Aorta (tissue), 5 donors: ENCODE measurements around the gene NEDD4L. TPM values are rescaled to one million over a fixed set of nuclear protein-coding genes. Genes with fewer than 3 reads are reported as not detected.

Experiments
- ATAC-seq: fragments of 200-7000 bp; cut with Tn5 transposase; one replicate; pipeline ENCODE4 v1.9.1; 2022; ENCODE audit warnings: moderate library complexity; ENCODE audit not compliant: low FRiP score
- DNase-seq, 2 donors: peaks; one replicate each; pipeline ENCODE4 v3.0.0-alpha.2; 2020
- H3K27ac ChIP-seq, 2 donors: one replicate each; pipeline ENCODE4 v1.5.1; 2013; ENCODE audit warnings: low read length in 2 of 2, mild to moderate bottlenecking in 2 of 2, moderate library complexity in 2 of 2, control low read depth in 1 of 2, inconsistent platforms in 1 of 2, low read depth in 1 of 2
- H3K27me3 ChIP-seq, 2 donors: one replicate each; pipeline ENCODE4 v1.6.1; 2013; ENCODE audit warnings: control low read depth in 1 of 2, low read length in 1 of 2, mild to moderate bottlenecking in 1 of 2, moderate library complexity in 1 of 2; ENCODE audit not compliant: insufficient read depth in 2 of 2, control insufficient read depth in 1 of 2
- H3K36me3 ChIP-seq, 2 donors: one replicate each; pipeline ENCODE4 v1.6.1; 2013; ENCODE audit warnings: control low read depth in 1 of 2, low read length in 1 of 2, mild to moderate bottlenecking in 1 of 2; ENCODE audit not compliant: insufficient read depth in 2 of 2, control insufficient read depth in 1 of 2
- H3K4me1 ChIP-seq, 2 donors: one replicate each; pipeline ENCODE4 v1.6.1; 2013; ENCODE audit warnings: low read length in 2 of 2, control low read depth in 1 of 2, mild to moderate bottlenecking in 1 of 2, moderate library complexity in 1 of 2; ENCODE audit not compliant: insufficient read depth in 2 of 2, control insufficient read depth in 1 of 2
- H3K4me3 ChIP-seq, 2 donors: one replicate each; pipeline ENCODE4 v1.5.1; 2013; ENCODE audit warnings: low read length in 2 of 2, control low read depth in 1 of 2, mild to moderate bottlenecking in 1 of 2
- H3K9me3 ChIP-seq: one replicate; pipeline ENCODE4 v1.6.1; 2013; ENCODE audit warnings: mild to moderate bottlenecking, low read length; ENCODE audit not compliant: control insufficient read depth
- WGBS, 2 donors: extraction: QIAGEN DNeasy Blood & Tissue Kit; methylation state at CpG; one replicate each; pipeline ENCODE4 v1.1.7; 2013; 5-methylcytosine and 5-hydroxymethylcytosine counted together
- intact Hi-C, 2 donors: fragments of 100-400 bp; cut with DNase I; formaldehyde crosslinking; loops; one replicate each; pipeline versions ENCODE4 v1.14.2 to v1.15.0; 2022
- polyA plus RNA-seq, 2 donors: library from polyadenylated mRNA; stranded (reverse); fragments of 200-250 nt; gene quantifications; one replicate each; pipeline ENCODE4 v1.2.3, GENCODE V29; 2013
- total RNA-seq, 2 donors: library from RNA; stranded (reverse); fragmentation: NEBNext Ultra II Directional; extraction: Animal tissue kit (Norgen Biotek cat#: 25700); gene quantifications; one replicate each; pipeline ENCODE4 v1.2.1, GENCODE V29; 2021
- donor health status: healthy with polysubstance abuse.
- donor health status: Bipolar disorder and iron deficiency.
- donor health status: DM: no; HTN: no; CAD: no.
- donor health status: DM: no; HTN: no; CAD: no.
- donor health status: DM: yes; HTN: yes; CAD: no.

The NEDD4L gene
- total and polyA plus RNA-seq, 4 donors, result 4.0 to 24.0 (median 17.8) TPM

- Histone ChIP-seq H3K27ac (no peak overlapping the region), H3K36me3 (no peaks in the 10 kb centered on the region), H3K4me1 (no peaks in the 10 kb centered on the region), H3K4me3 (no peak overlapping the region), H3K27me3 (peaks cover 0 to 2% of the 10 kb centered on the region in 2 donors), H3K9me3 (no peaks in the 10 kb centered on the region)
- no peak for ATAC-seq
- whole genome bisulfite sequencing, 2 donors, result 91 to 93% methylated on average over 5 of the region's 5 CpGs
- DNase-seq, result no peak
- intact Hi-C loops, result no loop called here
Observed at GRCh38 chr18:58409802-58410445, 365.9 kb downstream of the NEDD4L start.

GRCh38 chr18:58411323-58411722, 367.3 kb downstream of the NEDD4L start:
- Histone ChIP-seq H3K36me3 (no peaks in the 10 kb centered on the region), H3K27me3 (peaks cover 0 to 2% of the 10 kb centered on the region in 2 donors), H3K27ac (no peak overlapping the region), H3K4me1 (no peaks in the 10 kb centered on the region), H3K4me3 (no peak overlapping the region), H3K9me3 (no peaks in the 10 kb centered on the region)
- 81% methylated on average over 7 of the region's 7 CpGs for WGBS, 2 donors
- intact Hi-C loops, result no loop called here
- DNase-seq (no peak), ATAC-seq (no peak)

GRCh38 chr18:58412844-58413666, 369.0 kb downstream of the NEDD4L start:
- Histone ChIP-seq H3K4me3 (no peak overlapping the region), H3K36me3 (no peaks in the 10 kb centered on the region), H3K9me3 (no peaks in the 10 kb centered on the region), H3K27ac (no peak overlapping the region), H3K4me1 (no peaks in the 10 kb centered on the region), H3K27me3 (peaks cover 0 to 2% of the 10 kb centered on the region in 2 donors)
- intact Hi-C loops, result no loop called here
- WGBS, 2 donors, result 84 to 87% methylated on average over 5 of the region's 5 CpGs
- no peak for ATAC-seq
- DNase-seq, result no peak

- no peaks in the 10 kb centered on the region for H3K9me3 ChIP-seq
- H3K27me3 ChIP-seq, result peaks cover 0 to 2% of the 10 kb centered on the region in 2 donors
- no peaks in the 10 kb centered on the region for H3K36me3 ChIP-seq
- ATAC-seq, result no peak
- 88 to 89% methylated on average over 12 of the region's 12 CpGs for WGBS, 2 donors
- DNase-seq, result no peak
- no peak overlapping the region for H3K4me3 ChIP-seq
- intact Hi-C loops, result no loop called here
- H3K27ac ChIP-seq, result no peak overlapping the region
- H3K4me1 ChIP-seq, result no peaks in the 10 kb centered on the region
Observed at GRCh38 chr18:58413667-58414628, 369.9 kb downstream of the NEDD4L start.

GRCh38 chr18:58416014-58416703, 372.1 kb downstream of the NEDD4L start:
- DNase-seq, result no peak
- Histone ChIP-seq H3K27ac (no peak overlapping the region), H3K4me1 (no peaks in the 10 kb centered on the region), H3K9me3 (peaks cover 2% of the 10 kb centered on the region), H3K27me3 (no peaks in the 10 kb centered on the region), H3K36me3 (no peaks in the 10 kb centered on the region), H3K4me3 (no peak overlapping the region)
- intact Hi-C loops, result no loop called here
- WGBS, 2 donors, result 84 to 88% methylated on average over 7 of the region's 7 CpGs
- no peak for ATAC-seq

- ATAC-seq, result no peak
- Histone ChIP-seq H3K36me3 (no peaks in the 10 kb centered on the region), H3K27ac (no peak overlapping the region), H3K9me3 (peaks cover 2% of the 10 kb centered on the region), H3K27me3 (no peaks in the 10 kb centered on the region), H3K4me3 (no peak overlapping the region), H3K4me1 (no peaks in the 10 kb centered on the region)
- DNase-seq, result no peak
- 88% methylated on average over 16 of the region's 16 CpGs for WGBS, 2 donors
- intact Hi-C loops, result no loop called here
Observed at GRCh38 chr18:58416704-58417683, 373.0 kb downstream of the NEDD4L start.

- Histone ChIP-seq H3K36me3 (no peaks in the 10 kb centered on the region), H3K27me3 (no peaks in the 10 kb centered on the region), H3K4me3 (no peak overlapping the region), H3K27ac (no peak overlapping the region), H3K4me1 (no peaks in the 10 kb centered on the region), H3K9me3 (peaks cover 2% of the 10 kb centered on the region)
- intact Hi-C loops, result no loop called here
- 92 to 95% methylated on average over 6 of the region's 6 CpGs for WGBS, 2 donors
- DNase-seq, result no peak
- no peak for ATAC-seq
Observed at GRCh38 chr18:58417752-58418151, 373.7 kb downstream of the NEDD4L start.
